Measurements from ENCODE around the gene CACNG8. TPM values are rescaled to one million over a fixed set of nuclear protein-coding genes. Genes with fewer than 3 reads are reported as not detected.

Gene CACNG8
- total RNA-seq, 1 experiment from 2014 or later = 0.91 TPM

DNA sequence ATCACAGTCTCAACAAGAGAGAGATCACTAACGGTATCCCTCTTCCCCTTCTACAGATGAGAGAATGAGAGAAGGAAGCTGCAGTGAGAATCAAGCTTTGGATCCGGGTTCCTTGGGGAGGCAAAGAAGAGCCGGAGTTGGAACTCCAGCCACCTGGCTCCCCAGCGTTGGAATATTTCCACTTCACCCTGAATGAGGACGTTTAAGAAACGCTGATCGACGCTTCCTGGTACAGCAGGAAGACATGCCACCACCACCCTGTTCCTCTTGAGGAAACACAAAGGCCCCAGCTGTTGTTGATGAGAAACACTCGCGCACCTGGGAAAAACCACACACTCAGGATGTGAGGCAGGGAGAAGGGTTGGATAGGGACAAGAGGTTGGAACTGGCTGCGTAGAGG, 11.3 kb upstream of the CACNG8 start:
- Mint-ChIP-seq H3K27ac (ENCODE audit: unreplicated experiment) (no peak overlapping the region), H3K9me3 (ENCODE audit: unreplicated experiment) (no peaks in the 10 kb centered on the region), H3K36me3 (ENCODE audit: insufficient read depth, unreplicated experiment) (no peaks in the 10 kb centered on the region), H3K4me1 (ENCODE audit: low read depth, unreplicated experiment) (no peaks in the 10 kb centered on the region), H3K4me3 (ENCODE audit: unreplicated experiment) (no peak overlapping the region), H3K27me3 (ENCODE audit: insufficient read depth, unreplicated experiment) (peaks cover 2% of the 10 kb centered on the region)
- CTCF ChIA-PET = no interaction called here
- TF ChIP-seq, protein P1, sequence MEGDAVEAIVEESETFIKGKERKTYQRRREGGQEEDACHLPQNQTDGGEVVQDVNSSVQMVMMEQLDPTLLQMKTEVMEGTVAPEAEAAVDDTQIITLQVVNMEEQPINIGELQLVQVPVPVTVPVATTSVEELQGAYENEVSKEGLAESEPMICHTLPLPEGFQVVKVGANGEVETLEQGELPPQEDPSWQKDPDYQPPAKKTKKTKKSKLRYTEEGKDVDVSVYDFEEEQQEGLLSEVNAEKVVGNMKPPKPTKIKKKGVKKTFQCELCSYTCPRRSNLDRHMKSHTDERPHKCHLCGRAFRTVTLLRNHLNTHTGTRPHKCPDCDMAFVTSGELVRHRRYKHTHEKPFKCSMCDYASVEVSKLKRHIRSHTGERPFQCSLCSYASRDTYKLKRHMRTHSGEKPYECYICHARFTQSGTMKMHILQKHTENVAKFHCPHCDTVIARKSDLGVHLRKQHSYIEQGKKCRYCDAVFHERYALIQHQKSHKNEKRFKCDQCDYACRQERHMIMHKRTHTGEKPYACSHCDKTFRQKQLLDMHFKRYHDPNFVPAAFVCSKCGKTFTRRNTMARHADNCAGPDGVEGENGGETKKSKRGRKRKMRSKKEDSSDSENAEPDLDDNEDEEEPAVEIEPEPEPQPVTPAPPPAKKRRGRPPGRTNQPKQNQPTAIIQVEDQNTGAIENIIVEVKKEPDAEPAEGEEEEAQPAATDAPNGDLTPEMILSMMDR (IDR thresholded peaks at IDR 0.05; ENCODE audit: insufficient read depth in 1 of 2, low read depth in 1 of 2, low read length in 1 of 2, severe bottlenecking in 1 of 2, unreplicated experiment in 1 of 2) = no peak
- no peaks in the 10 kb centered on the region for H3K4me1 ChIP-seq
- POLR2A ChIA-PET = no interaction called here
- intact Hi-C loops (cut with micrococcal nuclease; ENCODE audit: unreplicated experiment) = no loop called here
- no peaks in the 10 kb centered on the region for H3K36me3 ChIP-seq (ENCODE audit: control insufficient read depth, insufficient read depth, low read length)
- no peaks in the 10 kb centered on the region for H3K27me3 ChIP-seq (replicated peaks; ENCODE audit: control insufficient read depth, insufficient read depth, low read length)
- BruUV-seq (replicated peaks) = no TSS peak
- no peak overlapping the region for H3K4me3 ChIP-seq (ENCODE audit: low read depth, low read length)
- DNase-seq = no peak
- no peaks in the 10 kb centered on the region for H3K9me3 ChIP-seq

DNA sequence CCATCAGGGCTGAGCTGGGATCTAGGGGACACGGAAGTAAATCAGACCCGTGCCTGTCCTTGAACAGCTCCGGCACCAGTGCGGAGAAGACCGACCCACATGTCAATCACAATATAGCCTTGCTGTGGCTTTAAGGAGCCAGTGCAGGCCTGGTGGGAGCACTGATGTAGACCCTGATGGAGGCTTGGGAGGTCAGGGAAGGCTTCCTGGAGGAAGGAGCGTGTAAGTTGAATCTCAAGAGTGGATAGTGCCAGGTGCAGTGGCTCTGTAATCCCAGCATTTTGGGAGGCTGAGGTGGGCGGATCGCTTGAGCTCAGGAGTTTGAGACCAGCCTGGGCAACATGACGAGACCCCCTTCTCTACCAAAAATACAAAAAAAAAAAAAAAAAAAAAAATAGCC, 10.8 kb upstream of the CACNG8 start:
- Mint-ChIP-seq H3K36me3 (ENCODE audit: insufficient read depth, unreplicated experiment) (no peaks in the 10 kb centered on the region), H3K4me3 (ENCODE audit: unreplicated experiment) (no peak overlapping the region), H3K4me1 (ENCODE audit: low read depth, unreplicated experiment) (no peaks in the 10 kb centered on the region), H3K27ac (ENCODE audit: unreplicated experiment) (no peak overlapping the region), H3K9me3 (ENCODE audit: unreplicated experiment) (no peaks in the 10 kb centered on the region), H3K27me3 (ENCODE audit: insufficient read depth, unreplicated experiment) (peaks cover 2% of the 10 kb centered on the region)
- TF ChIP-seq, protein P1 (IDR thresholded peaks at IDR 0.05; ENCODE audit: insufficient read depth in 1 of 2, low read depth in 1 of 2, low read length in 1 of 2, severe bottlenecking in 1 of 2, unreplicated experiment in 1 of 2) = no peak
- Histone ChIP-seq H3K36me3 (ENCODE audit: control insufficient read depth, insufficient read depth, low read length) (no peaks in the 10 kb centered on the region), H3K4me1 (no peaks in the 10 kb centered on the region), H3K27me3 (replicated peaks; ENCODE audit: control insufficient read depth, insufficient read depth, low read length) (no peaks in the 10 kb centered on the region), H3K4me3 (ENCODE audit: low read depth, low read length) (no peak overlapping the region), H3K9me3 (no peaks in the 10 kb centered on the region)
- CTCF ChIA-PET = no interaction called here
- POLR2A ChIA-PET = no interaction called here
- BruUV-seq (replicated peaks) = no TSS peak
- DNase-seq = no peak
- intact Hi-C loops (cut with micrococcal nuclease; ENCODE audit: unreplicated experiment) = no loop called here

DNA sequence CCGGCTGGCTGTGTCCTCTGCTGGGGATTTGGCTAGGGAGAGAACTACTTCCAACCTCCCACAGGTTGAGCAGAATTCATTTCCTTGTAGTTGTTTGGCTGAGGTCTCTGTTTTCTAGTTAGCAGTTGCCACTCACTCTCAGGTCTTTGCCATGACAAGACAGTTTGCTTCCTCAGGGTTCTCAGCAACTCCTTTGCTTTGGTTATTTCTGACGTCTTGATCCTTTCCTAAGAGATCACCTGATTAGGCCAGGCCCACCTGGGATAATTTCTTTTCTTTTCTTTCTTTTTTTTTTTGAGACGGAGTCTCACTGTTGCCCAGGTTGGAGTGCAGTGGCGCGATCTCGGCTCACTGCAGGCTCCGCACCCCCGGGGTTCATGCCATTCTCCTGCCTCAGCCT, 9.4 kb upstream of the CACNG8 start:
- Mint-ChIP-seq H3K4me1 (ENCODE audit: low read depth, unreplicated experiment) (no peaks in the 10 kb centered on the region), H3K27ac (ENCODE audit: unreplicated experiment) (no peak overlapping the region), H3K36me3 (ENCODE audit: insufficient read depth, unreplicated experiment) (no peaks in the 10 kb centered on the region), H3K4me3 (ENCODE audit: unreplicated experiment) (no peak overlapping the region), H3K9me3 (ENCODE audit: unreplicated experiment) (no peaks in the 10 kb centered on the region), H3K27me3 (ENCODE audit: insufficient read depth, unreplicated experiment) (peaks cover 2% of the 10 kb centered on the region)
- Histone ChIP-seq H3K4me3 (ENCODE audit: low read depth, low read length) (no peak overlapping the region), H3K4me1 (no peaks in the 10 kb centered on the region), H3K9me3 (no peaks in the 10 kb centered on the region), H3K27me3 (replicated peaks; ENCODE audit: control insufficient read depth, insufficient read depth, low read length) (no peaks in the 10 kb centered on the region), H3K36me3 (ENCODE audit: control insufficient read depth, insufficient read depth, low read length) (no peaks in the 10 kb centered on the region)
- intact Hi-C loops (cut with micrococcal nuclease; ENCODE audit: unreplicated experiment) = no loop called here
- POLR2A ChIA-PET = no interaction called here
- CTCF ChIA-PET = no interaction called here
- TF ChIP-seq, protein P1 (IDR thresholded peaks at IDR 0.05; ENCODE audit: insufficient read depth in 1 of 2, low read depth in 1 of 2, low read length in 1 of 2, severe bottlenecking in 1 of 2, unreplicated experiment in 1 of 2) = no peak
- BruUV-seq (replicated peaks) = no TSS peak
- DNase-seq = no peak
